Subcutaneous adipose tissue (tissue), 4 donors: ENCODE measurements around the gene FCRL6. TPM values are rescaled to one million over a fixed set of nuclear protein-coding genes. Genes with fewer than 3 reads are reported as not detected.

Source experiments
- CTCF ChIP-seq: fragments of 450-650 bp; IDR thresholded peaks from one replicate; pipeline ENCODE4 v1.5.1; 2016; ENCODE audit warnings: low read depth, mild to moderate bottlenecking, control low read depth, antibody characterized with exemption, moderate library complexity
- small RNA-seq: library from RNA; depleted of rRNA; stranded (forward); fragments of <200 nt; gene quantifications from one replicate; pipeline ENCODE3, GENCODE V24; 2016
- total RNA-seq, 4 donors: library from RNA; depleted of rRNA; stranded (reverse); fragments of >200 nt; gene quantifications; one replicate each; pipeline ENCODE4 v1.1.0, GENCODE V29; 2016

The FCRL6 gene
- total RNA-seq, 4 donors from 2014 or later = 0.34 to 0.44 TPM; not detected in 2

DNA sequence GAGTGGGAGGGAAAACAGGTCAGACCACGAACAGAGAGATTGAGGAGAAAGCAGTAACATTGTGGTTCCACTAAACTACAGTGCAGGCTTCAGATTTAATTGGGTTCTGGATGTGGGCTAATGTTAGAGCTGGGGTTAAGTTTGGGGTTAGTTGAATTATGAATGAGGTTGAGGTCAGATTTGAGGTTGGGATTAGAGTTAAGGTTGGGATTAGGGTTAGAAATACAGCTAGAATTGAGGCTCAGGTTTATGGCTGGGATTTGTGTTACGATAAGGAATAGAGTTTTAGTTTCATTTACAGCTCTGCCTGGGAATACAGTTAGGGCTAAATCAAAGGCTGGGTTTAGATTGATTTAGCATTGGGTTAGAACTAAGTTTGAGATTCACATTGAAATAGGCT is 62.1 kb downstream of the FCRL6 start:
- TF ChIP-seq CTCF = no peak

Small RNA genes within 50 kb of the gene (small RNA-seq; reads per million reads assigned to genes)
- not detected for gene RF00570

Other genes starting within 250 kb of the FCRL6 start
- gene APCS, start 214.5 kb upstream of the FCRL6 start, total RNA-seq = not detected
- gene CRP, start 87.8 kb upstream of the FCRL6 start, total RNA-seq = under 1 TPM in 1 of 4 donors, not detected in 3; 0.57 TPM
- 10 to 100 TPM; 32.0 to 99.5 (median 75.4) TPM for gene DUSP23, start 21.4 kb upstream of the FCRL6 start, total RNA-seq
- gene SLAMF8, start 24.5 kb downstream of the FCRL6 start, total RNA-seq = 10 to 100 TPM in 3 of 4 donors, 1 to 10 TPM in 1; 8.3 to 79.9 (median 14.4) TPM
- gene VSIG8, start 60.3 kb downstream of the FCRL6 start, total RNA-seq = not detected
- 1 to 10 TPM in 1 of 4 donors, under 1 TPM in 1, not detected in 2; 0.85 to 1.3 TPM for gene CFAP45, start 97.8 kb downstream of the FCRL6 start, total RNA-seq
- gene TAGLN2, start 123.1 kb downstream of the FCRL6 start, total RNA-seq = 100 to 1,000 TPM; 128 to 237 (median 179) TPM
- under 1 TPM in 2 of 4 donors, not detected in 2; 0.17 to 0.33 TPM for gene IGSF9, start 143.3 kb downstream of the FCRL6 start, total RNA-seq
- 10 to 100 TPM in 1 of 4 donors, 1 to 10 TPM in 1, under 1 TPM in 1, not detected in 1; 0.66 to 16.5 (median 3.6) TPM for gene SLAMF9, start 151.9 kb downstream of the FCRL6 start, total RNA-seq
- gene PIGM, start 229.6 kb downstream of the FCRL6 start, total RNA-seq = 1 to 10 TPM; 4.2 to 7.3 (median 4.3) TPM